Glutamatergic neuron (in vitro differentiated cells): ENCODE measurements around the gene CDCA8. TPM values are rescaled to one million over a fixed set of nuclear protein-coding genes. Genes with fewer than 3 reads are reported as not detected.

ENCODE experiments used
- DNase-seq: peaks from one replicate; pipeline ENCODE4 v3.0.0; 2022
- H3K27ac Mint-ChIP-seq: one replicate; pipeline ENCODE4 v1.8.0; 2020; ENCODE audit warnings: mild to moderate bottlenecking, mixed read lengths, inconsistent platforms; ENCODE audit not compliant: unreplicated experiment
- H3K27me3 Mint-ChIP-seq: one replicate; pipeline ENCODE4 v1.8.0; 2020; ENCODE audit warnings: mild to moderate bottlenecking, moderate library complexity, mixed read lengths, inconsistent platforms; ENCODE audit not compliant: unreplicated experiment
- H3K36me3 Mint-ChIP-seq: one replicate; pipeline ENCODE4 v1.8.0; 2020; ENCODE audit warnings: mild to moderate bottlenecking, mixed read lengths, inconsistent platforms; ENCODE audit not compliant: unreplicated experiment
- H3K4me1 Mint-ChIP-seq: one replicate; pipeline ENCODE4 v1.8.0; 2020; ENCODE audit warnings: mild to moderate bottlenecking, low read depth, mixed read lengths, inconsistent platforms; ENCODE audit not compliant: unreplicated experiment
- H3K4me3 Mint-ChIP-seq: one replicate; pipeline ENCODE4 v1.8.0; 2020; ENCODE audit warnings: mild to moderate bottlenecking, mixed read lengths, inconsistent platforms; ENCODE audit not compliant: unreplicated experiment
- H3K9me3 Mint-ChIP-seq: one replicate; pipeline ENCODE4 v1.8.0; 2020; ENCODE audit warnings: mild to moderate bottlenecking, moderate library complexity, mixed read lengths, inconsistent platforms; ENCODE audit not compliant: unreplicated experiment
- CTCF ChIP-seq: fragments of 200-600 bp; sonication (generic); IDR thresholded peaks from one replicate; pipeline ENCODE4 v1.5.0; 2021; ENCODE audit not compliant: partially characterized antibody, unreplicated experiment
- total RNA-seq: library from RNA; stranded (reverse); fragmentation: NEBNext Ultra II Directional; extraction: Animal tissue kit (Norgen Biotek cat#: 25700); gene quantifications from one replicate; pipeline ENCODE4 v1.2.1, GENCODE V29; 2021; ENCODE audit not compliant: unreplicated experiment

Gene CDCA8
- total RNA-seq, 1 donor from 2014 or later, result 10.4 TPM

DNA sequence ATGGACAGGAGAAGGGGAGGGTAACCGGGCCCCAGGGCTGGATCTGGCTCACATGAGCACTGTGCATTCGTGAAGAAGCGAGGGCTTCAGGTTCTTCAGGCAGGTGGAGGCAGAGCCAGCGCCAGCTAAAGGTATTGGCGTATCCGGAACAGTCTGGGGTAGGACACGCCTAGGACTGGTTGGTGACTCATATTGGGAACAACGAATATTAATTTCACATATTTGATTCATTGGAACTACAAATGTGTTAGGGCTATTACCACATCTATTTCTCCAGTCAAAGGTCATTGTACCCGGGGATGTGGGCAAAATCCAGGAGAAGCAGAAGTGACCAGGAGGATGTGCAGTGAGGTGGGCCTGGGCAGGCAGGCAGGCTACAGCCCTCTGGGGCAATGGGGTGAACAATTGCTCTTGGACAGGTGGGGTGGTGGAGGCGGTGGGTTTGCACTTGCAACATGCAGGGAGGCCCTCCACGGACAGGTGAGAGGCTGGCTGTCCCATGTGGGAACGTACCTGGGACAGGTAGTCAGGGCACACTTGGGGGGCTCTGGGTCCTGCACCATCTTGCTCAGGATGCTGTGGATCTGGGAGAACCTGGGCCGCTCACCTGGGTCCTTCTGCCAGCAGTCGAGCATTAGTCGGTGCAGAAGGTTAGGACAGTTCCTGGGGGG is 26.7 kb downstream of the CDCA8 start:
- H3K4me3 Mint-ChIP-seq, result no peak overlapping the region
- no peak for TF ChIP-seq CTCF

GRCh38 chr1:37719572-37720195 is 27.4 kb downstream of the CDCA8 start:
- Mint-ChIP-seq H3K9me3 (no peaks in the 10 kb centered on the region), H3K36me3 (no peaks in the 10 kb centered on the region), H3K4me1 (peaks cover 5% of the 10 kb centered on the region), H3K27ac (no peak overlapping the region), H3K27me3 (peaks cover 4% of the 10 kb centered on the region), H3K4me3 (no peak overlapping the region)
- no peak for DNase-seq
- no peak for TF ChIP-seq CTCF

More for the DNA sequence above, 26.7 kb downstream of the CDCA8 start:
- H3K9me3 Mint-ChIP-seq, result no peaks in the 10 kb centered on the region
- H3K27me3 Mint-ChIP-seq, result no peaks in the 10 kb centered on the region
- no peaks in the 10 kb centered on the region for H3K4me1 Mint-ChIP-seq
- H3K27ac Mint-ChIP-seq, result no peak overlapping the region
- H3K36me3 Mint-ChIP-seq, result no peaks in the 10 kb centered on the region
- no peak for DNase-seq

DNA sequence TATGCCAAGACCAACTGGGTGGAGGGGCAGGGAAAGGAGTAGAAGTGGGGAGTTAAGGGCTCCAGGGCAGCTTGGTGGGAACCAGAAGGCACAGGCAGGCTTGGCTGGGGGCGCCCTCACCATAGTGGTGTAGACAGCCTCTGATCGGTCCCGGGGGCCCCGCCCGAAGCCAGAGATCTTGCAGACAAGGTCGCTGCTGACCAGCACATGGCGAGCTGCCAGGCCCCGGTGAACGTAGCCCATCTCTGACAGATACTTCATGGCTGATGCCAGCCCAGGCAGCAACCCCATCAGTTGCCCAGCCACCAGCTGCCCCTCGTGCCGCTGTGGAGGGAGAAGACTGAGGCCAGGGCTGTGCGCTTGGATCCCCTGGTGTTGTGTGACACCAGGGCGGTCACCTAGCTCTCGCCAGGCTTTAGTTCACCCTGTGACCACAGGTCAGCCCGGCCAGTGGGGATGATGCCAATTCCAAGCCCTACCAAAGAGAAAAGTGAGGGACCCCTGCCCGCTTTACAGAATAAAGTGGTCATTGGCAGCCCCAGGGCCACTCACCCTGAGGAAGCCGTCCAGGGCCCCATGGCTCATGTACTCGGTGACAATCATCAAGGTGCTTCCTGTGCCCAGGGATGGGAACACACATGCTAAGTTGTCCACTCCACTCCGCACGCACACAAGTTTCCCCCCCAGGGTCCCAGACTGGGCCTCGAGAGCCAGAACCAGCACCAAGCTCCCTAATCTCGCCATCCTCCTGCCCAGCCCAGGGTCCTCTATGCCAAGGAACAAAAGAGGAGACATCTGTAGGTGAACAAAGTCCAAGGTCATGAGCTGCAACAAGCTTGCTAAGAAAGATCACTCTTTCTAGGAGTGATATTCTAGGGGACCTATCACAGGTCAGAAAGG is 28.2 kb downstream of the CDCA8 start:
- no peak for TF ChIP-seq CTCF
- Mint-ChIP-seq H3K36me3 (no peaks in the 10 kb centered on the region), H3K27me3 (peaks cover 10% of the 10 kb centered on the region), H3K9me3 (no peaks in the 10 kb centered on the region), H3K27ac (no peak overlapping the region), H3K4me1 (peaks cover 8% of the 10 kb centered on the region), H3K4me3 (no peak overlapping the region)
- DNase-seq, result no peak

DNA sequence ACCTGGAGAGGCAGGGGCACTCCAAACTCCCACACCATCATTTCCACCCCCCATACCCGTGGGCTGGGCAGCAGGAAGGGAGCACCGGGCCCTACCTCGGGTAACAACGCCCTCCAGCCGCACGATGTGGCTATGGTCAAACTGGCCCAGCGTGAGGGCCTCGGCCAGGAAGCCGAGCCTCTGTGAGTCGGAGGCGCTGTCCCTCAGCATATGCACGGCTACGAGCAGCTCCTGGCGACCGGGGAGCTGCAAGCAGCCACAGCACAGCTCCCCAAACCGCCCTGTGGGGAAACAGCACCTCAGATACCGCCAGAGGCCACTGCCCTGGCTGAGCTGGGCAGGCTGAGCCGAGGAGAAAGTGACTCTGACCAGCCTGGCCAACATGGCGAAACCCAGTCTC is 29.2 kb downstream of the CDCA8 start:
- DNase-seq, result no peak
- no peaks in the 10 kb centered on the region for H3K36me3 Mint-ChIP-seq
- H3K4me3 Mint-ChIP-seq, result no peak overlapping the region
- H3K27me3 Mint-ChIP-seq, result peaks cover 13% of the 10 kb centered on the region
- H3K27ac Mint-ChIP-seq, result no peak overlapping the region
- peaks cover 16% of the 10 kb centered on the region for H3K4me1 Mint-ChIP-seq
- H3K9me3 Mint-ChIP-seq, result peaks cover under 1% of the 10 kb centered on the region
- TF ChIP-seq CTCF, result no peak
